Activated gamma-delta T cell (primary cell): Measurements from ENCODE around the gene TDO2.
"Not testable (repeated sequence)": the region's sequence is repeated elsewhere in the genome, so short reads cannot be mapped to it uniquely, and the experiment has no call there.

ENCODE experiments used
- DNase-seq: peaks from one replicate; lab custom pipeline; 2025; lab: John Stamatoyannopoulos, UW

Gene TDO2

DNA sequence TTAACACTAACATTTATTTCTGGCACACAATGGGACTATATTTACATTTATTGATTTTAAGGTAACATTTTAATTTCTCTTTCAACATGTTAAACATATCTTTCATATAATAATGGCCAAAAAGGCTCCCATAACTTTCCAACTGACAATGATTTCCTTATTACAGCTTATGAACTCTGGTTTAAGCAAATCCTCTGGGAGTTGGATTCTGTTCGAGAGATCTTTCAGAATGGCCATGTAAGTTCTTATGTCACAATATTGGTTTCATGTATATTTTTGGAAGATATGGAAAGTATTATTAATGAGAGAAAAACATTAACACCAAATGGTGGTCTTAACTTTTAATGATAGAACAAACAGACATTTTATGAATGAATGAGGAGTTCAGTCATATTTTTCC, 4.1 kb downstream of the TDO2 start:
- DNase-seq = no peak

DNA sequence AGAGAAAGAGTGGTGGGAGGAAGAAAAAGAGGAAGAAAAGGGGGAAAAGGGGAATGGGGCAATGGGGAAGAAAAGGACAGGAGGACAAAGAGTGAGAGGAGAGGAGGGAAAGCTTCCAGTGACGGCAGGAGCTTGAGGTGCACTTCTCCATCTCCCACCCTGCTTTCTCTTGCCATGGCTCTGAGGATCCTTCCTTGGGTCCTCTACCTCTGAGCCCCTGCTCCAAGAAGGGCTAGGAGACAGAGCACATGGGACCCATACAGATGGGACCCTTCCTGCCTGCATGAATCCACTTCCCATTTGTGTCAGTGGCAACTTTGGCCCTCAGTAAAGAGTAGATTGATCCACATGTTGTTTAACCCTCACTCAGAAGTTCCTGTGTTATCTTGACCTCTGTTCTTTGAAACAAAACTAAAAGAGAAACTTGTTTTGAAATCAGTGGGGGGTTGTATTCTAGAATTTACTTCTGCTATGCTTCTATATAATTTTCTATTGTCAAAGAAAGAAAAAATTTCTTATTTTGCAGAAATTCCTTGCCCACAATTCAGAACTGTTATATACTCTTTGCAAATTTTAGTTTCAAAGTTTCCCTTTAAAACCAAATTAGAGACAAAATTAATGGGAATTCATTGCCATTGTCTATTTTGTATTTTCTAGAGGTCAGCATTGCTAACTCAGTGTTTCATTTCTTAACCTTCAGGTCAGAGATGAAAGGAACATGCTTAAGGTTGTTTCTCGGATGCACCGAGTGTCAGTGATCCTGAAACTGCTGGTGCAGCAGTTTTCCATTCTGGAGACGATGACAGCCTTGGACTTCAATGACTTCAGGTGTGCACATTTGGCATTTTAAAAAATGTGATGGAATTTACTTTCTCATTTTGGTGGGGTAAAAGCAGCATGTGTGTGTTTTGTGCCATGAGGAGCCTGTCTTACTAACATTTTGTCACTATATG, 5.0 kb downstream of the TDO2 start:
- DNase-seq = no peak

DNA sequence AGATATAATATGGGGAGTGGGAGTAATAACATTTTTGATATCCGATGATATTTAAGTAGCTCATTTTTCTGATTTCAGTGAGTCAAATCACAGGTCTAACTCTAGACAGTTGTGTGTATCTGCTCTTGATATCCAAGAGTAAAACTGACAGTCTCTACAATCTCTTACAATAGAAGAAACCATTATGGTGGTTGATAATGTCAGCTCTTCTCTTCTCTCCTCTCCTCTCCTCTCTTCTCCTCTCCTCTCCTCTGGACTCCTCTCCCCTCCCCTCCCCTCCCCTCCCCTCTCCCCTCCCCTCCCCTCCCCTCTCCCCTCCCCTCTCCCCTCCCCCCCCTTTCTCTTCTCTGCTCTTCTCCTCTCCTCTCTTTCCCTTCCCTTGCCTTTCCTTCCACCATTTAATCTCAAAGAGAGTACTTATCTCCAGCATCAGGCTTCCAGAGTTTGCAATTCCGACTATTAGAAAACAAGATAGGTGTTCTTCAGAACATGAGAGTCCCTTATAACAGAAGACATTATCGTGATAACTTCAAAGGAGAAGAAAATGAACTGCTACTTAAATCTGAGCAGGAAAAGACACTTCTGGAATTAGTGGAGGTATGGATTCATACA, 6.2 kb downstream of the TDO2 start:
- no peak for DNase-seq

DNA sequence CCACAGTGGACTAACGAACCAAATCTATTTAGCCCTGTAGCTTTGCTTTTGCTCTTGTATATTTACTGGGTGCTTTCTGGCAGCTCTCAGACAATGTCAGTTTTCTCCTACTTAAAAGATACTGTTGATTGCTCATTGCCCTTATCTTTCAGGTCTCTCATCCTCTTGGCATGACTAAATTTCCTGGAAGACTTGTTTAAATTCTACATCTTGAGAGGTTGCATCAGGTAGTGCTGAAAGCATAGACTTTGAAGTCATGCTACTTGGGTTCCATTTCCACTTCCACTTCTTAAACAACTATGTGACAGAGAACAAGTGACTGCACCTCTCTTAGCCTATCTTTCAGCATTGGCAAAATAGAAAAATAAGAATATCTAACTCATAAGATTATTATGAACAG, 8.4 kb downstream of the TDO2 start:
- no peak for DNase-seq

DNA sequence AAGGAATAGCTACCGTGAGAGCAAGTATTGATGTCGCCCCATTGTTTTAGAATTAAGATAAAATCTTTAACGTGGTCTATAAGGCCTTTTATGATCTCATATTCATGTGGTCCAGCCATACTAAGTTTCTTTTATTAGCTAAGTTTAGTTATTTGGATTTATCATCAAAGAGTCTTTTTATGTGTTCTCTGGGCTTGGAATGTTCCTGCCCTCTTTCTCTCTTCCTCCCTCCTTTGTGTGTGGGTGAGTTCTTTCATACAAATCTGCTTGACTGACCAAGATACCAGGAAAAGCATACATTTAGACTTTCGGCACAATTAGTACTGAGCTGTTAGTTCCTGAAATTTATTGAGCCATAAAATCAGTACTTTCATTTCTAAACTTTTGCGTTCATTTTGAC, 11.3 kb downstream of the TDO2 start:
- DNase-seq = no peak

DNA sequence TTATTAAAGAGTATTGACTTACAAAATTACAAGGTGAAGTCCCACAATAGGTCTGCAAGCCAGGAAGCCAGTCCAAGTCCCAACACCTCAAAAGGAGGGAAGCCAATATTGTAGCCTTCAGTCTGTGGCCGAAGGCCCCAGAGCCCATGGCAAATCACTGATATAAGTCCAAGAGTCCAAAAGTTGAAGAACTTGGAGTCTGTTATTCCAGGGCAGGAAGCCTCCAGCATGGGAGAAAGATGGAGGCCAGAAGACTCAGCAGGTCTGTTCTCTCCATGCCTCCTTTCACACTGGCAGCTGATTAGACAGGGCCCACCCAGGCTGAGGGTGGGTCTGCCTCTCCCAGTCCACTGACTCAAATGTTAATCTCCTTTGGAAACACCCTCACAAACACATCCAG, 18.1 kb downstream of the TDO2 start:
- no peak for DNase-seq

DNA sequence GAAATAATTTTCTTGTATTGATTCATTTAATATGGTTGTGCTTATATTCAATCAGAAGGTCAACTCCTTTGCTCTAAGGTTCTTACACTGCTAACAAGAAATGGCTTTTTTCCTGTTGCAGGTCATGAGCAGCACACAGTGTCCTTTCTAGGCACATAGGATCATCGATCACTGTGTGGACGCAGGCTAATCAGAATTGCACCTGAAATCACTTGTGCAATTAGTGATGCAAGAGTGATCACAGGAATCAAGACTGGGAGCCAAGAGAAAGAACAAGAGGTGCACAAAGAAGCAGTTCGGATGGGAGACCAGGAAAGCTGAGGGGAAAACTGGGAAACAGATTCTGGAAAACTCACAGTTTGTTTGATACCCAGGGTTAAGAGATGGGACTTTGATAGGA, 21.1 kb downstream of the TDO2 start:
- no peak for DNase-seq

DNA sequence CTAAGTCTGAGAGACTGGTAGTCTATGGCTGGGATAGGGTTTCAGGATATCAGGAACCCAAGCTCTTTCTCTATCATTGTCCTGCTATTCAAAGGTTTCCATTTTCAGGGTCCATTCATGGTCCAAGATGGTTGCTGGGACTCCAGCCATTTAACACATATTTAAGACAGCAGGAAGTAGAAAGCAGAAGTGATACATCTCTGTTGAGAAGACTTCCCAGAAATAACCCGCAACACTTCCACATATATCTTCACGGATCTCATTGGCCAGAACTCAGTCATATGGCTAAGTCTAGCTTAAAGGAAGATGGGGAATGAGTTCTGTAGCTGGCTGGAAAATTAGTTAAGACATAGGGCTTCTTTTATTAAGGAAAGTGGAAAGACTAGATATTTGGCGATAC, 26.3 kb downstream of the TDO2 start:
- DNase-seq = no peak

DNA sequence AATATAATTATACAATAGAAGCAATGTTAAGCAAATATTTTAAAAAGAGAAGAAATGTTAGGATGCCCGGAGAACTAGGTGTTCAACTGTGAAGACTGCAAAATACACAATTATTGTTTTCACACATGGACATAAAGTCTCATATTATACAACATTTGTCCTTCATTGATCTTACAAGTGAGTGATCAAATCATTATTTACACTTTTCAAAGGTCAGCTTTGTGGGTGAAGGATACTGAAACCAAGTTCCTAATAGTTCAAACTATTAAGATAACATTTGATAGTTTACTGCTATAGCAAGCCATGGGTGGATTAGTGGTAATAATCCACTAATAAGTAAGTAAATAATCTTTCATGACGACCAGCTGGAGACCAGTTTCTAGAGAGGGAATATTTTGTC, 26.8 kb downstream of the TDO2 start:
- no peak for DNase-seq

DNA sequence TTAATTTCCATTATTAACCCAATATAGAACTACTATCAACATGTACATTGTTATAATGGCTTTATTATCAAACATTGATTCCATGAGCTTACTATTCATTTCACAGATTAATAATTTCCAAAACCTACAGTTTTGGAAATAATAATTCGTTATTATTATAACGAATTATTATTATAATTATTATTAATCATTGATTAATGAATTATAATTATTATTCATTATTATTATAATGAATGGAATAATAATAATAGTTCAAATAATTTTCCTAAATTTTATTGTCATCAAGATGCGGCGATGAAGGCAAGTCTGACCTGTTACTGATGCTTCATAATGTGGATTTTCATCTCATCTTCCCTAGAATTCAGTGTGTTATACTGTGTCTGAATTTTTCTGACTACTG, 28.1 kb downstream of the TDO2 start:
- DNase-seq = no peak

DNA sequence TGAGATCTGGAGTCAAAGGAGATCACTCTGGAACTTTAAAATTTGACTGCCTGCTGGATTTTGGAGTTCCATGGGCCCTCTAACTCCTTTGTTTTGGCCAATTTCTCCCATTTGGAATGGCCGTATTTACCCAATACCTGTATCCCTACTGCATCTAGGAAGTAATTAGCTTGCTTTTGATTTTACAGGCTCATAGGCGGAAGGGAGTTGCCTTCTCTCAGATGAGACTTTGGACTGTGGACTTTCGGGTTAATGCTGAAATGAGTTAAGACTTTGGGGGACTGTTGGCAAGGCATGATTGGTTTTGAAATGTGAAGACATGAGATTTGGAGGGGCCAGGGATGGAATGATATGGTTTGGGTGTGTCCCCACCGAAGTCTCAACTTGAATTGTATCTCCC, 31.1 kb downstream of the TDO2 start:
- DNase-seq = not testable (repeated sequence)

DNA sequence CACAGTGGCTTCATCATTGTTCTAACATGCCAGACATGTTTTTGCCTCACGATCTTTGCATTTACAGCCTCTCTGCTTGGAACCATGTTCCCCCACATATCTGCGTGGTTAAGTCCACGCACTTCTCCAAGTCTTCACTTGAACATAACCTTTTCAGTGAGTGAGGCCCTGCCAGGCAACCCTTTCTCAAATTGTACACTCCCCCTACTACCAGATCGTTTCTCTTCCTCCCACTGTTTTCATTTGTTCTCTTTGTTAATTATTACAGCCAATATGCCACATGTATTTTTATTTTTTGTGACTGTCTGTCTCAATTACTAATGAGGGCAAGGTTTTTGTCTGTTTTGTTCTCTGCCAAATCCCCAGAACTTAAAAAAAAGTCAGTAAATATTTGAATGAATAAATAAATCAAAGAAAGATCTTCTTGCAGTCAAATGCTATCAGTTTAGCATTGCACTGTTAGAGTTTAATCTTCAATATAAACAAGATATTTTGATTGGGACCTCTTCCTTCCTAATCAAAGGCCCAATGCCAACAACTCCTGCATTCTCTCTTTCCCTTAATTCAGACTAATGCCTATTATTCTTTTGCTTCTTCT, 32.0 kb downstream of the TDO2 start:
- DNase-seq = no peak

DNA sequence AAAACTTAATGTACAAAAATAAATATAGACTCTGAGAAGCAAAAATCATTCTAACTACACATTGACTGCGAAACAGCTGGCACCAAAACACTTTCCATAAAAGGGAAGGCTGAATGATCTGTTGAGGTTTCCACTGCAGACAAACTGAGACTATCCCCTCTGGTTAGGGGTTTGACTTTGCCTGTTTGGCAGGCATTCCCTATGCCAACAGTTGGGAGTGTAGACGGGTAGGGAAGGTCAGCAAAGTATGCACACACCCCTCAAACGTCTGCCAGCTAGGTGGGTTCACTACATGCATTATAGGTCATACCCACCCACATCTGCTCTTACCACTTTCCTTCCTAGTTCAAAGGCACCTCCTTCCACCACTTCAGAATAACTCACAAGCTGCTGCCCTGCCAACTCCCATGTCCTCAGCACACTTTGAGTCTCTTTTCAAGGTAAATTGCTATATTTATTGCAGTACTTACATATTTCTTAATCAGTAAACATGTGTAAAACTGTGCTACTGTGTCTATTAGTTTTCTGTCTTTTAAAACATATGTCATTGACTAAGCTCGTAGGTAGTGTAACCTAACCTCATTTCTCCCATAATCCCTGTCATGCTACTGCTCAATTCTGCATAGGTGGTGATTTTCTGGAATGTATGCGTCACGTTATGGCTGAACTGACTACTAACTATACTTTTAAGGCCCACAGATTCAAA, 37.7 kb downstream of the TDO2 start:
- no peak for DNase-seq

DNA sequence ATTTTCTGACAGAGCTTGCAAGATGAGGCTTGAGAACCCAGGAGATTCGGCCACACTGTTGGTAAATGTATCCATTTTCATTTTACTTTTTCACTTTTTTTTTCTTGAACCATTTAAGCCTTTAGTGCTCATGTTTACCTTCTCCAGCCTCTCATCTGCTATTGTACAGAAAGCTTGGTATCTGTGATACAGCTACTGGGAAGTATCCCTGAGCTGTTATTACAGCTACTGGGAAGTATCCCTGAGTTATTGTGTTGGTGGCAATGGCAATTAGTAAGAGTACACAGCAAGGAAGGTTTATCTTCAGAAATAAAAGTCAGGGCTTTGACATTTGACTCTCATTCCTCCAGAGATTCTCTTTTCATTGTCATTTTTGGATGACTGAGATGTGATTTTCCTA, 38.3 kb downstream of the TDO2 start:
- no peak for DNase-seq

DNA sequence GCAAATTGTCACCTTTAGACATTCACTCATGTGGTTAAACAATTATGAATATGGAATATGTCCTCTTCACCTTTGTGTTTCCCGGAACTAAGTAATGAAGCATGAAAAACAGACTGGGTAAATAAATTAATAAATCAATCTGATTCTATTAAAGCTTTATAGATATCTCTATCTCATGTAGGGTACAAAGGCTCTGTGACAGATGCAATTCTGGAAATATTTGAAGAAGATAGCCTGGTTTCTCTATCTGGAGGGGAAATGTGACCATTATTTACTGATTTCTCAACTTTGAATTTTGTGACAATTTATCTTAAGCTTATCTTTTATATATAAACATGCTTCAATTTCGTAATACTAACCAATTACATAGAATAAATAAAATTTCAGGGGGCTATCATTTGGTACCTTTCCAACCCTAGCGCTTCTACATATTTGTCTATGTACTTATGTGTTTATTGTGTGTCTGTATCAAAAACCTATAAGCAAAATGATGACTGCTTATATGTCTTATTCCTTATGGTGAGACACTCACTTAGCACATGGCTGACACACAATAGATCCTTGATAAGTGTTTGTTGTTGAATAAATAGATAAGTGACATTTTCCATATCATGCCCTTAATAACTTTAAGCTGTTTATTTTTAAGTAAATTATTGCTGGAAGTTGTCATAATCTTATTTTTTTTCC, 40.3 kb downstream of the TDO2 start:
- no peak for DNase-seq

DNA sequence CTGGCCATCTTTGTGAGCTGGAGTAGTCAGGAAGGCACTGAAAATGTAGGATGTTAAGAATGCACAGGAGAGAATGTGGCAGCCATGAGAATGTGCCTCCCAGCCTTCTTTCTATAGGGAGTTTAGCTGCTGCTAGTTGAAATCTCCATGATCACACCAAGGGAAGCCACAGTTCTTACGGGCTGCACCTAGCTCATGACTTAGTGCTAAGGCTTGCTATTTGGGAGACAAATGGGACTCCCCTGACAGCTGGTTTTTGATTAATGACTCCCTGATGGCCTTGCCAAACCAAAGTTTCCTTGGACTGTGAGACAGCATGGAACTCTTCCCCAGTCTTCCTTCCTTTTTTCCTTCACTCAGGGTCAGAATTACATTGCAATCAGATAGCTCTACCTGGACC, 41.0 kb downstream of the TDO2 start:
- DNase-seq = no peak

DNA sequence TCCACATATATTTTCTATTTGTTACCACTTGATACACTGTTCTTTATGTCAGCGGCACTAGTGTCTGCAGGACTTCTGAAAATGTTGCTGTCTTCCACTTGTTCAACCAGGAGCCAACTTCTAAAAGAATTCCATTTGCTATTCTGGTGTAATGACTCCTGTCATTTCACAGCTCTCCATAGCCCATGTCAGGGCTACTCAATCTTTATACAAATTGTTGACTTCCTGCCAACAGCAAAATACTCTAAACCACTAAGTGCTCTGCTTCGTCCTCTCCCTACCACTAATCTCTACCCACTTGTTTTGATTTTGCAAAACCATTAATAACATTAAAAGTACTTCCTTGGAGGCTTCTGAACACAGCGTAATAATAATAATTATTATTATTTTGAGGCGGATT, 43.0 kb downstream of the TDO2 start:
- no peak for DNase-seq

DNA sequence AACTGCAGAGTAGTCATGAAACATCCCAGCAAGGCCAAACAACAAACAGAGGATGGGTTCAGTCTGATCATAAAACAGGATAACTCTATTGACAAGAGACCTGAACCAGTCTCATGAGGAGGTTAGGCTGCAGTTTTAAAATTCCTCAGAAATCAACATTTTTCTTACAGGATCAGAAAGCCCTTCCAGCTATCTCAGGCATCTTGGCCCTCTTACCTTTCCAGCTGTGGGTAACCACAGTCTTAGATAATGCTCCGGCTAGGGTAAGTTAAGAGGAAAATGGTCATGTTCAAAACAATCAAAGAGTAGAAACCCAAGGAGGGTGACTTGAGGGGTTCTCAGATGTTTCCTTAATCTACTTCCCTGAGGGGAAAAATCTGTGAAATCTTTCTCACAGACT, 45.0 kb downstream of the TDO2 start:
- no peak for DNase-seq

DNA sequence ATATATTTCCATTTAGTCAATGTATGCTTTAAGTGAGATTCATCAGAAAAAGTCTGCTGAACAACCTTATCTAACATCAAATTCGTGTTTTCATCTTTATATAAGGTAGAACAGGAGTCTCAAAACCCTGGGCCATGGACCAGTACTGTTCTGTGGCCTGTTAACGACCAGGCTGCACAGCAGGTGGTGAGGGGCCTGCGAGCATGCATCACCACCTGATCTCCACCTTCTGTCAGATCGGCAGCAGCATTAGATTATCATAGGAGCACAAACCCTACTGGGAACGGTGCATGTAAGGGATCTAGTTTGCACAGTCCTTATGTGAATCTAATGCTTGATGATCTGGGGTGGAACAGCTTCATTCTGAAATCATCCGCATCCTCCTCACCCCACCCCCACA, 47.0 kb downstream of the TDO2 start:
- DNase-seq = no peak

DNA sequence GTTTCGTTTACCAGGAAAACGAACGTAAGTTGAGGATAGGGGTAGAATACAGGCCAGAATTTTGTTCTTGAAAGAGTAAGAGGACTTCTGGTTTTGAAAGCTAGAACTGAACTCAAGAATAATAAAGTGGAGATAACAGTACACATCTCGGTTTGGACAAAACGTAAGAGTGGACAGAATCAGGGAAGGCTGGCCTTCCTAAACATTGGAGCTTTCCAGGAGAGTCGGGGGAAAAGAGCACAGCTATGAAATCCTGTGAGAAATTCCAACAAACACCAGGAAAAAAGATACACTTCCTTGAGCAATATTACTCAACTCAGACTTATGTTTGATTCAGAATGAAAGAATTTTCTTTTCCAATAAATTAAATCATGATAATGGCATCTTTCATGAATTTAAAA, 49.0 kb downstream of the TDO2 start:
- DNase-seq = no peak

DNA sequence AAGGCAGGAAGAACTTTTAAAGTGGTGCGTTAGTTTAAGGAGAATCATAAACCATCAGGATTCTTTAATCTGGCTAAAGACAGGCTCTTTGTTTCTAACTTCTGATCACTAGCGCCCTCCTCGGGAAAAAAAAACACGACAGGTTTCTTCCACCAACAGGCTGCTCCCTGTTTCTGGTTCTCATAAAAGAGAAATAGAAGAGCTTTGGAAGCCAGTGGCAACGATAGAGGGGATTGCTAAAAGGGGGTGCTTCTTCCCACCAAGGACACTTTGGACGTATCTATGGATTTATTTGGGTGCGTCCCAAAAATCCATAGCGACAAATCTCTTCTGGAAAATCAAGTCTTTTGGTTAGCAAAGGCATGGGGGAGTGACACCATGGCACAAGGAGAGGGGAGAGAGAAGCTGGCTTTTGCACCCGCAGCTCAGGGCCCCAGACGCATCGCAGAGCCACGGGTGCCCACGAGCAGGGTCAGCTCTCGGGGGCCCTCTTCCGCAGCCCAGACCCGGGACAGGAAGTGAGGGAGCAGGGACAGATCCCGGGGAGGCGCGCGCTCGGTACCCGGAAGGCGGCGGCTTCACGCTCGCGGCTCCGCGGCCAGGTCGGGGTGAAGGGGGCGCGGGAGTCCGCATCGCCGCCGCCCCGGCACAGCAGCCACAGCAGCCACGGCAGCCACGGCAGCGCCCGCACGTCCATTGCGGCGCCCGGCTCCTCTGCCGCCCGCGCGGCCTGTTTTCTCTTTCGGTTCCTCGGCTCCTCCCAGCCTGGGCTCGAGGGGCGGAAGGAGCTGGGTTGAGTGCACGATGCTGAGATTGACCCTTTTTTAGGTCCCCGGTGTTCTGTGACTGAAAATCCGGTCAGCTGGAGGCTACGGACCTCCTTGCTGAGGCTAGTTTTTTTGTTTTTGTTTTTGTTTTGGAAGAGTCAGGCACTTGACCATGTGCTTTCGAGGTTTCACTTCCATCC, 49.9 kb downstream of the TDO2 start, which contains the start of gene CTSO:
TSS of gene CTSO (minus strand) at position 716 of the 967 bp plus-strand sequence. CDS start at position 697, 19 bp downstream.
- peak; percentile 44 for DNase-seq
